ENCODE measurements around the gene CAMKK2. TPM values are rescaled to one million over a fixed set of nuclear protein-coding genes. Genes with fewer than 3 reads are reported as not detected.

The CAMKK2 gene
- total RNA-seq, 1 experiment from 2014 or later, result 26.7 TPM

DNA sequence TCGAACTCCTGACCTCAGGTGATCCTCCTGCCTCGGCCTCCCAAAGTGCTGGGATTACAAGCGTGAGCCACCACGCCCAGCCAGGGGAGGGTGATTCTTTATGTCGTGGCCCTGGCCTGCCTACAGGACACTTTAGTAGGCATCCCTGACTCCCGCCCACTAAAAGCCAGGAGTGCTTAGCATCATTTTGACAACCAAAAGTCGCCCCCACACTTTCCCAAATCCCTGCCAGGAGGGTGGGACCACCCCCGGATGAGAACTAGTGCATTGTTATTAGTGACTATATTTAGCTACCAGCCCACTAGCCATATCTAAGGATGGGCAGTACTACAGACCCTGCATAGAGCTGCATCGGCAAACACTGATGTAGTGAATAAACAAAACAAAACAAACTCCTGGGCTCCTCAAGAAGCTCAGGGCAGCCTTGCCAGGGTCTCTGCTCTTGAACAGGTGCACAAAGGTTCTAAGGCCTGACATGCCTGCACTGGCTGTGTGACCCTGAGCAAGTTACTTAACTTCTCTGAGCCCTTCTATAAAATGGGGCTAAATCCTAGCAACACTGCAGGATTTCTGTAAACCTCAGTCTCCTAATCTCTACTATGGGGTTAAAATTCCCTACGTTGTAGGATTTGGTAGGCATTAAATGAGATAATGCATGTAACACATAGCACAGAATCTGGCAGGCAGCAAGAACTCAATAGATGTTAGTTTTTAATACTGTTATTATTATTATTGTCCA is 2.2 kb downstream of the CAMKK2 start:
- CTCF ChIA-PET, result no interaction called here
- H3K79me2 ChIP-seq (ENCODE audit: low read depth), result peaks cover 29% of the 10 kb centered on the region
- peaks cover 7% of the 10 kb centered on the region; the same call in 1 of the 2 replicates for H4K20me1 ChIP-seq (ENCODE audit: insufficient read depth)
- peaks cover 21% of the 10 kb centered on the region for H3F3A ChIP-seq (ENCODE audit: insufficient read depth, low read depth)
- H3K9me3 ChIP-seq (ENCODE audit: insufficient read depth, low read depth), result no peaks in the 10 kb centered on the region
- intact Hi-C loops (cut with micrococcal nuclease; ENCODE audit: unreplicated experiment), result no loop called here
- H3K27ac ChIP-seq, result no peak overlapping the region
- POLR2A ChIA-PET (ENCODE audit: unreplicated experiment), result no interaction called here
- H3K4me1 ChIP-seq (replicated peaks; ENCODE audit: insufficient read depth), result peaks cover 6% of the 10 kb centered on the region
- no peak overlapping the region for H3K4me2 ChIP-seq
- no peaks in the 10 kb centered on the region for H3K9me2 ChIP-seq (ENCODE audit: insufficient read depth)
- TF ChIP-seq EZH2 (IDR thresholded peaks at IDR 0.05; ENCODE audit: low read depth), result no peak
- TF ChIP-seq, protein P1, sequence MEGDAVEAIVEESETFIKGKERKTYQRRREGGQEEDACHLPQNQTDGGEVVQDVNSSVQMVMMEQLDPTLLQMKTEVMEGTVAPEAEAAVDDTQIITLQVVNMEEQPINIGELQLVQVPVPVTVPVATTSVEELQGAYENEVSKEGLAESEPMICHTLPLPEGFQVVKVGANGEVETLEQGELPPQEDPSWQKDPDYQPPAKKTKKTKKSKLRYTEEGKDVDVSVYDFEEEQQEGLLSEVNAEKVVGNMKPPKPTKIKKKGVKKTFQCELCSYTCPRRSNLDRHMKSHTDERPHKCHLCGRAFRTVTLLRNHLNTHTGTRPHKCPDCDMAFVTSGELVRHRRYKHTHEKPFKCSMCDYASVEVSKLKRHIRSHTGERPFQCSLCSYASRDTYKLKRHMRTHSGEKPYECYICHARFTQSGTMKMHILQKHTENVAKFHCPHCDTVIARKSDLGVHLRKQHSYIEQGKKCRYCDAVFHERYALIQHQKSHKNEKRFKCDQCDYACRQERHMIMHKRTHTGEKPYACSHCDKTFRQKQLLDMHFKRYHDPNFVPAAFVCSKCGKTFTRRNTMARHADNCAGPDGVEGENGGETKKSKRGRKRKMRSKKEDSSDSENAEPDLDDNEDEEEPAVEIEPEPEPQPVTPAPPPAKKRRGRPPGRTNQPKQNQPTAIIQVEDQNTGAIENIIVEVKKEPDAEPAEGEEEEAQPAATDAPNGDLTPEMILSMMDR (conservative IDR thresholded peaks at IDR 0.05), result no peak
- no peak overlapping the region for H2AFZ ChIP-seq
- H3K27me3 ChIP-seq (ENCODE audit: insufficient read depth, low read depth), result no peaks in the 10 kb centered on the region
- no peak overlapping the region for H3K4me3 ChIP-seq
- BruUV-seq (replicated peaks), result no TSS peak
- H3K36me3 ChIP-seq (ENCODE audit: low read depth), result no peaks in the 10 kb centered on the region
- DNase-seq, result no peak

DNA sequence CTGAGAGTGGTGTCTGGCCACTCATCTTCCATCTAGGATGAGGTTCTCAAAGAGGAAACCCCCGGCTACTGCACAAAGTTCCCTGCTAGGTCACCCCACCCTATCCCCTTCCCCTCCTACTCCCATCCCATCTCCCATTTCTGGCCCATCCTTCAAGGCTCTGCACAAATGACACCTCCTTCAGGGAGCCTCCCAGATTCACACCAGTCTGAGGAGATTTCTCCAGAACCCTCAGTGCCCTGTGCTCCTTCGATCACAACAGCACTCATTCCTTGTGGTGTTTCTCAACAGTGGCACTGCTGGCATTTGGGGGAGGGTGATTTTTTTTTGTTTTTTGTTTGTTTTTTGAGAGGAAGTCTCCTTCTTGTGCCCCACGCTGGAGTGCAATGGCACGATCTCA is 2.9 kb downstream of the CAMKK2 start:
- Histone ChIP-seq H3K9me2 (ENCODE audit: insufficient read depth) (no peaks in the 10 kb centered on the region), H3K27ac (no peak overlapping the region), H3K79me2 (ENCODE audit: low read depth) (peaks cover 29% of the 10 kb centered on the region), H4K20me1 (ENCODE audit: insufficient read depth) (peaks cover 7% of the 10 kb centered on the region; the same call in 1 of the 2 replicates), H3K4me1 (replicated peaks; ENCODE audit: insufficient read depth) (peaks cover 6% of the 10 kb centered on the region), H3K9me3 (ENCODE audit: insufficient read depth, low read depth) (no peaks in the 10 kb centered on the region), H2AFZ (no peak overlapping the region), H3K4me3 (no peak overlapping the region), H3F3A (ENCODE audit: insufficient read depth, low read depth) (peaks cover 21% of the 10 kb centered on the region), H3K27me3 (ENCODE audit: insufficient read depth, low read depth) (no peaks in the 10 kb centered on the region), H3K36me3 (ENCODE audit: low read depth) (no peaks in the 10 kb centered on the region), H3K4me2 (no peak overlapping the region)
- TF ChIP-seq, protein P1 (conservative IDR thresholded peaks at IDR 0.05), result no peak
- no peak for TF ChIP-seq EZH2 (IDR thresholded peaks at IDR 0.05; ENCODE audit: low read depth)
- intact Hi-C loops (cut with micrococcal nuclease; ENCODE audit: unreplicated experiment), result no loop called here
- CTCF ChIA-PET, result no interaction called here
- POLR2A ChIA-PET (ENCODE audit: unreplicated experiment), result no interaction called here
- BruUV-seq (replicated peaks), result no TSS peak
- no peak for DNase-seq

DNA sequence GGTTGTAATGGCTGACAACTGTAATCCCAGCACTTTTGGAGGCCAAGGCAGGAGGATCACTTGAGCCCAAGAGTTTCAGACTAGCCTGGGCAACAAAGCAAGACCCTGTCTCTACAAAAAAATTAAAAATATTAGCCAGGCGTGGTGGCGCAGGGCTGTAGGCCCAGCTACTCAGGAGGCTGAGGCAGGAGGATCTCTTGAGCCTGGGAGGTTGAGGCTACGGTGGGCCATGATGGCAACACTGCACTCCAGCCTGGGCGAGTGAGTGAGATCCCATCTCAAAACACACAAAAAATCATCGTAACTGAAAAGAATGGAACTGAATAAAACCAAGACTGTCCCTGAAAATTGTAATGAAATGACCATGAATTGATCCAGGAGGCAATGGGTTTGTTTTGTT is 6.1 kb downstream of the CAMKK2 start:
- no peak overlapping the region for H3K4me3 ChIP-seq
- no peak overlapping the region for H3K27ac ChIP-seq
- H3K27me3 ChIP-seq (ENCODE audit: insufficient read depth, low read depth), result no peaks in the 10 kb centered on the region
- CTCF ChIA-PET, result no interaction called here
- H3K79me2 ChIP-seq (ENCODE audit: low read depth), result peaks cover 22% of the 10 kb centered on the region
- peaks cover 7% of the 10 kb centered on the region; the same call in 1 of the 2 replicates for H4K20me1 ChIP-seq (ENCODE audit: insufficient read depth)
- H3K9me2 ChIP-seq (ENCODE audit: insufficient read depth), result no peaks in the 10 kb centered on the region
- H3K9me3 ChIP-seq (ENCODE audit: insufficient read depth, low read depth), result no peaks in the 10 kb centered on the region
- TF ChIP-seq EZH2 (IDR thresholded peaks at IDR 0.05; ENCODE audit: low read depth), result no peak
- TF ChIP-seq, protein P1 (conservative IDR thresholded peaks at IDR 0.05), result no peak
- BruUV-seq (replicated peaks), result no TSS peak
- no peaks in the 10 kb centered on the region for H3K36me3 ChIP-seq (ENCODE audit: low read depth)
- no peak for DNase-seq
- intact Hi-C loops (cut with micrococcal nuclease; ENCODE audit: unreplicated experiment), result no loop called here
- POLR2A ChIA-PET (ENCODE audit: unreplicated experiment), result no interaction called here
- peaks cover 6% of the 10 kb centered on the region; the same call in 1 of the 2 replicates for H3K4me1 ChIP-seq (replicated peaks; ENCODE audit: insufficient read depth)
- peaks cover 6% of the 10 kb centered on the region for H3F3A ChIP-seq (ENCODE audit: insufficient read depth, low read depth)
- H3K4me2 ChIP-seq, result no peak overlapping the region
- no peak overlapping the region for H2AFZ ChIP-seq

Measured in PC-9 (cell line).